Astrocyte (in vitro differentiated cells and primary cell): Measurements from ENCODE around the gene LCE1F. TPM values are rescaled to one million over a fixed set of nuclear protein-coding genes. Genes with fewer than 3 reads are reported as not detected.

ENCODE experiments used
- DNase-seq: peaks from one replicate; pipeline ENCODE4 v3.0.0-alpha.2; 2010; ENCODE audit warnings: low read depth
- FAIRE-seq: peaks from 2 replicates; lab custom pipeline; 2011; peaks lifted over from hg19 to GRCh38; lab: Jason Lieb, UNC
- H2AFZ ChIP-seq: 2 replicates; pipeline ENCODE4 v1.6.0; 2012; ENCODE audit warnings: low read depth, low read length, inconsistent platforms
- H3K27ac ChIP-seq: 2 replicates; pipeline ENCODE4 v1.5.1; 2011; ENCODE audit warnings: low read depth, low read length, inconsistent platforms
- H3K27me3 ChIP-seq: 2 replicates; pipeline ENCODE4 v1.6.0; 2011; ENCODE audit warnings: low read length, inconsistent platforms; ENCODE audit not compliant: insufficient read depth
- H3K36me3 ChIP-seq: 2 replicates; pipeline ENCODE4 v1.5.1; 2011; ENCODE audit warnings: low read length, inconsistent platforms; ENCODE audit not compliant: insufficient read depth
- H3K4me1 ChIP-seq: 2 replicates; pipeline ENCODE4 v1.5.1; 2011; ENCODE audit warnings: low read length, inconsistent platforms; ENCODE audit not compliant: insufficient read depth
- H3K4me2 ChIP-seq: 2 replicates; pipeline ENCODE4 v1.6.0; 2012; ENCODE audit warnings: low read length, inconsistent platforms
- H3K4me3 ChIP-seq: 2 replicates; pipeline ENCODE4 v1.5.1; 2011; ENCODE audit warnings: low read depth, mild to moderate bottlenecking, low read length, inconsistent platforms; ENCODE audit not compliant: insufficient read depth
- H3K79me2 ChIP-seq: 2 replicates; pipeline ENCODE4 v1.6.0; 2012; ENCODE audit warnings: mild to moderate bottlenecking, low read length, inconsistent platforms; ENCODE audit not compliant: insufficient read depth
- H3K9ac ChIP-seq: 2 replicates; pipeline ENCODE4 v1.6.0; 2012; ENCODE audit warnings: mild to moderate bottlenecking, low read length, inconsistent platforms
- H3K9me3 ChIP-seq: 2 replicates; pipeline ENCODE4 v1.5.1; 2012; ENCODE audit warnings: low read depth, mild to moderate bottlenecking, low read length, inconsistent platforms; ENCODE audit not compliant: insufficient read depth
- H4K20me1 ChIP-seq: 2 replicates; pipeline ENCODE4 v1.6.0; 2012; ENCODE audit warnings: low read length, inconsistent platforms; ENCODE audit not compliant: insufficient read depth
- H3K27ac Mint-ChIP-seq: one replicate; pipeline ENCODE4 v1.8.0; 2021; ENCODE audit warnings: mild to moderate bottlenecking, mixed read lengths; ENCODE audit not compliant: unreplicated experiment
- H3K27me3 Mint-ChIP-seq: one replicate; pipeline ENCODE4 v1.8.0; 2021; ENCODE audit warnings: low read depth, mixed read lengths; ENCODE audit not compliant: unreplicated experiment
- H3K36me3 Mint-ChIP-seq: one replicate; pipeline ENCODE4 v1.8.0; 2021; ENCODE audit warnings: low read depth, mixed read lengths; ENCODE audit not compliant: unreplicated experiment
- H3K4me1 Mint-ChIP-seq: one replicate; pipeline ENCODE4 v1.8.0; 2021; ENCODE audit warnings: low read depth, mixed read lengths; ENCODE audit not compliant: unreplicated experiment
- H3K4me3 Mint-ChIP-seq: one replicate; pipeline ENCODE4 v1.8.0; 2021; ENCODE audit warnings: mild to moderate bottlenecking, moderate library complexity, mixed read lengths; ENCODE audit not compliant: unreplicated experiment
- H3K9me3 Mint-ChIP-seq: one replicate; pipeline ENCODE4 v1.8.0; 2021; ENCODE audit warnings: mild to moderate bottlenecking, mixed read lengths; ENCODE audit not compliant: unreplicated experiment
- CTCF ChIP-seq: IDR thresholded peaks from 2 replicates; pipeline ENCODE4 v1.5.1; 2011; ENCODE audit warnings: low read depth, mild to moderate bottlenecking, inconsistent platforms, low read length, moderate library complexity; ENCODE audit not compliant: insufficient read depth
- EZH2 ChIP-seq: IDR thresholded peaks from 2 replicates; pipeline ENCODE4 v1.6.1; 2012; ENCODE audit warnings: mild to moderate bottlenecking, low read length, inconsistent platforms; ENCODE audit not compliant: insufficient read depth
- total RNA-seq: library from RNA; stranded (reverse); gene quantifications from 2 replicates; pipeline ENCODE4 v1.2.1, GENCODE V29; 2021

Gene LCE1F
- total RNA-seq, 1 donor from 2014 or later, result not detected

- Histone ChIP-seq H2AFZ (no peak overlapping the region), H3K4me1 (no peaks in the 10 kb centered on the region), H3K79me2 (no peaks in the 10 kb centered on the region), H3K9ac (no peak overlapping the region), H4K20me1 (no peaks in the 10 kb centered on the region), H3K27ac (no peak overlapping the region), H3K27me3 (no peaks in the 10 kb centered on the region), H3K4me2 (no peak overlapping the region), H3K4me3 (no peak overlapping the region), H3K36me3 (no peaks in the 10 kb centered on the region), H3K9me3 (no peaks in the 10 kb centered on the region)
- H3K4me3 Mint-ChIP-seq, result no peak overlapping the region
- peaks cover 2% of the 10 kb centered on the region for H3K9me3 Mint-ChIP-seq
- no peaks in the 10 kb centered on the region for H3K36me3 Mint-ChIP-seq
- H3K27me3 Mint-ChIP-seq, result peaks cover 10% of the 10 kb centered on the region
- peaks cover 2% of the 10 kb centered on the region for H3K4me1 Mint-ChIP-seq
- TF ChIP-seq EZH2, result no peak
- no peak for TF ChIP-seq CTCF
- DNase-seq (no peak), FAIRE-seq (no peak)
- no peak overlapping the region for H3K27ac Mint-ChIP-seq
Measured at GRCh38 chr1:152741656-152742055, 33.3 kb upstream of the LCE1F start.

GRCh38 chr1:152743371-152744145 lies 31.4 kb upstream of the LCE1F start:
- H3K79me2 ChIP-seq, result no peaks in the 10 kb centered on the region
- no peaks in the 10 kb centered on the region for H3K9me3 ChIP-seq
- Mint-ChIP-seq H3K27ac (no peak overlapping the region), H3K36me3 (no peaks in the 10 kb centered on the region), H3K27me3 (peaks cover 7% of the 10 kb centered on the region), H3K9me3 (no peaks in the 10 kb centered on the region), H3K4me1 (peaks cover 2% of the 10 kb centered on the region), H3K4me3 (no peak overlapping the region)
- H3K4me1 ChIP-seq, result no peaks in the 10 kb centered on the region
- H3K36me3 ChIP-seq, result no peaks in the 10 kb centered on the region
- no peak overlapping the region for H3K4me3 ChIP-seq
- DNase-seq (no peak), FAIRE-seq (no peak)
- no peak overlapping the region for H3K27ac ChIP-seq
- no peaks in the 10 kb centered on the region for H3K27me3 ChIP-seq
- no peak overlapping the region for H3K4me2 ChIP-seq
- no peak for TF ChIP-seq CTCF
- no peak for TF ChIP-seq EZH2
- no peaks in the 10 kb centered on the region for H4K20me1 ChIP-seq
- H3K9ac ChIP-seq, result no peak overlapping the region
- no peak overlapping the region for H2AFZ ChIP-seq

- H3K36me3 Mint-ChIP-seq, result no peaks in the 10 kb centered on the region
- H3K4me2 ChIP-seq, result no peak overlapping the region
Measured at GRCh38 chr1:152745289-152745704, 29.6 kb upstream of the LCE1F start.

More at GRCh38 chr1:152745289-152745704, 29.6 kb upstream of the LCE1F start:
- Mint-ChIP-seq H3K4me3 (no peak overlapping the region), H3K9me3 (no peaks in the 10 kb centered on the region), H3K4me1 (peaks cover 2% of the 10 kb centered on the region), H3K27ac (no peak overlapping the region), H3K27me3 (peaks cover 7% of the 10 kb centered on the region)
- H3K4me1 ChIP-seq, result no peaks in the 10 kb centered on the region
- no peaks in the 10 kb centered on the region for H3K9me3 ChIP-seq
- FAIRE-seq (no peak), DNase-seq (peak; percentile 24)
- no peak for TF ChIP-seq EZH2
- no peak for TF ChIP-seq CTCF
- no peaks in the 10 kb centered on the region for H3K27me3 ChIP-seq
- H3K36me3 ChIP-seq, result no peaks in the 10 kb centered on the region
- no peaks in the 10 kb centered on the region for H3K79me2 ChIP-seq
- no peak overlapping the region for H3K27ac ChIP-seq
- H3K9ac ChIP-seq, result no peak overlapping the region
- H3K4me3 ChIP-seq, result no peak overlapping the region
- no peak overlapping the region for H2AFZ ChIP-seq
- H4K20me1 ChIP-seq, result no peaks in the 10 kb centered on the region
